Activated T-cell treated with anti-CD3 and anti-CD28 coated beads, Interleukin-2, amount 50 U/mL, for 24 hours (primary cell): ENCODE results near the gene RANBP10.

Experiments used
- DNase-seq: peaks from one replicate; pipeline ENCODE4 v3.0.0-alpha.2; 2020
- H3K27ac Mint-ChIP-seq: 2 replicates; pipeline ENCODE4 v1.8.0; 2020; ENCODE audit warnings: mild to moderate bottlenecking, mixed read lengths
- H3K27me3 Mint-ChIP-seq: 2 replicates; pipeline ENCODE4 v1.8.0; 2020; ENCODE audit warnings: mixed read lengths
- H3K36me3 Mint-ChIP-seq: 2 replicates; pipeline ENCODE4 v1.8.0; 2020; ENCODE audit warnings: low read depth, mixed read lengths
- H3K4me1 Mint-ChIP-seq: 2 replicates; pipeline ENCODE4 v1.8.0; 2020; ENCODE audit warnings: low read depth, mixed read lengths
- H3K4me3 Mint-ChIP-seq: 2 replicates; pipeline ENCODE4 v1.8.0; 2020; ENCODE audit warnings: mild to moderate bottlenecking, moderate library complexity, mixed read lengths
- H3K9me3 Mint-ChIP-seq: 2 replicates; pipeline ENCODE4 v1.8.0; 2020; ENCODE audit warnings: mixed read lengths

Gene RANBP10

DNA sequence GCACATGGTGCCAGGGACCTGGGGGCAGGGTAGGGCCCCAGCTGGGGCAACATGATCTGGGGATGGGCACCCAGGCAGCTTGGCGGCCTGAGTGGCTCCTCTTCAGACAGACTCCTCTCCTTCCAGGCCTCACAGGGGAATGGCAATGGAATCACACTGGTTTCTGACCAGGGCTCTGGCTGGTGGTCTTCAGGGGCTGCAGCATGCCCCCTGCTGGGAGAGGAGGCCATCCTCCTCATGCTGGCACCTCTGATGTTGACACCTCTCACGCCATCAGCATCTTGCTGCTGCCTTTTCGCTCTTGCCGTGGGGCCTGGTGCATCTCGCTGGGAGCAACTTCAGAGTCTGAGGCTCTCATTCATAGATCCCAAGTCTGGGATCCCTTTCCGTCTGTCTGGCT lies 76.0 kb downstream of the RANBP10 start:
- Mint-ChIP-seq H3K4me1 (no peaks in the 10 kb centered on the region), H3K27me3 (no peaks in the 10 kb centered on the region), H3K27ac (no peak overlapping the region), H3K4me3 (no peak overlapping the region), H3K36me3 (peaks cover 70% of the 10 kb centered on the region), H3K9me3 (no peaks in the 10 kb centered on the region)
- DNase-seq = no peak

DNA sequence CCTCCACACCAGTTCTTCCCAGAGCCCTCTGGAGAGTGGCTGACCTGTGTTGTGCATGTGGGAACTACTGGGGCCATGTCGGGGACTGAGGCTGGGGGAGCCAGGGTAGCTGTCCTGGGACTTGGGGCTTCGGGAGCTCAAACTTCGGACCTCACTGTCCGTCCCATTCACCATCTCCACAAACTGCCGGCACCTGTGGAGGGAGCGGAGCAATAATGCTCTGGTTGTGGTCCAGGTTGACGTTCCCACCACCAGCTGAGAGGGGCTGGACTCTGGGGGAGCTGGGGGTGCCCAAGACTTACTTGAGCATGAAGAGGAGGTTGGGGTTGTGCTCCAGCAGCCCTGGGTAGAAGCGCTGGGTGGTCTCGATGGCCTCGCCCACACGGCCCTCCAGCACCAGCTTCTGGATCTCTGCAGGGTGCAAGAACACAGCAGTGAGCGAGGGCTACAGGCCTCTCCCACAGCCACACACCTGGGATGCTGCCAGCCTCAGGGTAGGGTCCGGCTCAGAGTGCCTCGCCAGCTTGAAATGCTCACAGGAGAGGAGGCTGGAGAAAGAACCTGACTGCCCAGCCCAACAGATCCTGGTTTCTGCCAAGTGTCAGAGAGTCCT lies 76.6 kb downstream of the RANBP10 start:
- no peaks in the 10 kb centered on the region for H3K27me3 Mint-ChIP-seq
- H3K9me3 Mint-ChIP-seq = no peaks in the 10 kb centered on the region
- H3K36me3 Mint-ChIP-seq = peaks cover 71% of the 10 kb centered on the region
- peak overlapping the region; percentile 6 for H3K27ac Mint-ChIP-seq
- no peak for DNase-seq
- no peak overlapping the region for H3K4me3 Mint-ChIP-seq
- no peaks in the 10 kb centered on the region for H3K4me1 Mint-ChIP-seq

DNA sequence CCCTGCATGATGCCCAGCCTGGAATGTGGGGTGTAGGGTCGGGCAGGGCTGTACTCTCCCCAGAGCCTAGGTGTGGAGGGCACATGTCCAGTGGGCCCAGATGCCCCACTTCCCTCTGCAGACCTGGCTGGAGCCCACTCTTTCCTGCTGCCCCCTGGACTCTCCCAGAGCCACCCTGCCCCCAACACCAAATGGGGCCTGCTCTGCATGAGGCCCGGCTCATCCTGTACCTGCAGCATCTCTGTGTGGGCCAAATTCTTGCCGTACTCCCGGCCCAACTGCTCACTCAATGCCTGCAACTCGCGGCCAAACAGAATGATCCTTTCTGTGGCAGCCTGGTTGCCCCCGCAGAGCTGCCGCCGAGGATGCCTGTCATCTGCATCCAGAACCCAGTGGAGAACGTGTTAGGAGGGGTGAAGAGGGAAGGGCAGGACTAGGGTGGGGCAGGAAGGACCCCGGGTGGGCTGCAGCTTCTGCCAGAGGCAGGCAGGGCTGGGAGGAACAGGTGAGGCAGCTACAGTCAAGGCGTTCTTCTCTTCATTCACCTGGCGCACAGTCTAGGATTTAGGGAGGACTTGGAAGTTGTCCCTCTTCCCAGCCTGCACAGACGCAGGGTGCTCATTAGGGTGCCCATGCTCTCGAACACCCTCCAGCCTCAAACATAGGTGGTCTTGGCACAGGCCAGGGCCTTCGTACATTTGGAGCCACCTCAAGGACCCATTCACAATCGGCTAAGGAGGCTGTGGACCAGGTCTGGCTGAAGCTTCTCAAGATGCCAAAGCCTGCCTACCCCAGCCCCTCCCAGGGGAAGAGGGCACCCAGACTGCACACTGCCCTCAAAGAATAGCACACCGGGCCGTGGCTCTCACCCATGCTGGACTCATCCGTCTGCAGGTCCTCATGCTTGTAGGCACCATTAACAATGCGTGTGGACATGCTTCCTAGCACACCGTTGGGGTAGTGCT lies 78.6 kb downstream of the RANBP10 start:
- Mint-ChIP-seq H3K4me1 (no peaks in the 10 kb centered on the region), H3K9me3 (no peaks in the 10 kb centered on the region), H3K36me3 (peaks cover 78% of the 10 kb centered on the region), H3K27me3 (no peaks in the 10 kb centered on the region), H3K4me3 (no peak overlapping the region), H3K27ac (no peak overlapping the region)
- no peak for DNase-seq

DNA sequence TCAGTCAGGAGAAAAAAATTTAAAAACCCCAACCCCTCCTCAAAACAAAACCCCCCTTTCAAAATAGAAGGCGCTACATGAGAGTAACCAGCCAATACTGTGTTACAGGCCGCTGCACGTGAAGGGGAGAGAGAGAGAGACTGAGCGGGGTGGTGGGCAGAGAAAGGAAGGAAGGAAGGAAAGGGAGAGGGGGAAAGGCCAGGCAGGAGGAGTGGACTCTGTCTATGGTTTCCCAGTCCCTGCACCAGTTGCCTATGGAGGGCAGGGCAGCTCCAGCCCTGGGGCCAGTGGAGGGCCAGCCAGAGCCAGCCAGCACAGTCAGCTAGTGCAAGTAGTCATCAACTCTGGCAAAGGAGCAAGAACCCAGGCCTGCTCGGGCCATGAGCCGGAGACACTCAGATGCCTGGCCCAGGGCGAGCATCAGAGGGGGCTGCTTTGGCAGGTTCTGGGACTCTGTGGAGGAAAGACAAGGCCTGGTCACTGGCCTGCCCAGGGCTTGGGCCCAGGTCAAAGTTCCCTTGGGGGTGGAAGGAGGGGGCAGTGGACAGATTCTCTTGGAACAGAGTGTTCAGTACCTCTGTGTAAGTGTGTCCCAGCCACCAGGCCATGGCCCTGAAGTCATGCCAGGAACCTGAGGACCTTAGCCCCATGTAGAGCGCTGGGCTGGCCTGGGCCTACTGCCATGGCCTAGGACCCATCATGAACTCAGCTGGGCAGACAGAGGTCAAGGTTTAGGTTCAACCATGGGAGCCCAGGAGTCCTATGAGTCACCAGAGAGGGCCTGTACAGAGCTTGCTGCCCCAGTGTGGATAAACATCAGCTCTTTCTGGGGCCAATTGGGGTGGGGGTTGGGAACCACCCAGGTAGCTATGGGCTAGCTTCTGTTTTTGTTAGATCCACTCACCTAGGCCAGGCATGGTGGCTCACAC lies 80.0 kb downstream of the RANBP10 start:
- peaks cover 73% of the 10 kb centered on the region for H3K36me3 Mint-ChIP-seq
- peak overlapping the region; percentile 29 for H3K27ac Mint-ChIP-seq
- H3K9me3 Mint-ChIP-seq = no peaks in the 10 kb centered on the region
- no peaks in the 10 kb centered on the region for H3K27me3 Mint-ChIP-seq
- no peaks in the 10 kb centered on the region for H3K4me1 Mint-ChIP-seq
- no peak for DNase-seq
- no peak overlapping the region for H3K4me3 Mint-ChIP-seq

DNA sequence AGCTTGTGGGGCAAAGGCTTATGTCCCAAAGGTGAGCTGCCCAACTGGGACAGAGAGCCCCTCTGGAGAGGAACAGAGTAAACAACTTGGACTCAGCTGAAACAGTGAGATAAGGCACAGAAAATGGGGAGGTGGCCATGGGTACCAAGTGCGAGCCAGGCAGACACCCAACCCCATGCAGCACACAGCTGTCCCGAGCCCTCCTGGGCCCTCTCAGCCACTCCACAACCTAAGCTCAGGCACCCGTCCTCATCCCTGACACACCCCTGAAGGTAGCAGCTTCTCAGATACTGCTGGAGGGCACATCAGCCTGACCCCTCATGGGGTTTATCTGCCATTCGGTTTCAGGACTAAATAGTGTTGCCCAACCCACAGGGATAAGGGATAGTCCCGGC lies 82.5 kb downstream of the RANBP10 start:
- no peaks in the 10 kb centered on the region for H3K9me3 Mint-ChIP-seq
- H3K27ac Mint-ChIP-seq = peak overlapping the region; percentile 55
- H3K36me3 Mint-ChIP-seq = peaks cover 51% of the 10 kb centered on the region
- no peak for DNase-seq
- H3K4me3 Mint-ChIP-seq = no peak overlapping the region
- peaks cover 15% of the 10 kb centered on the region for H3K4me1 Mint-ChIP-seq
- H3K27me3 Mint-ChIP-seq = no peaks in the 10 kb centered on the region

DNA sequence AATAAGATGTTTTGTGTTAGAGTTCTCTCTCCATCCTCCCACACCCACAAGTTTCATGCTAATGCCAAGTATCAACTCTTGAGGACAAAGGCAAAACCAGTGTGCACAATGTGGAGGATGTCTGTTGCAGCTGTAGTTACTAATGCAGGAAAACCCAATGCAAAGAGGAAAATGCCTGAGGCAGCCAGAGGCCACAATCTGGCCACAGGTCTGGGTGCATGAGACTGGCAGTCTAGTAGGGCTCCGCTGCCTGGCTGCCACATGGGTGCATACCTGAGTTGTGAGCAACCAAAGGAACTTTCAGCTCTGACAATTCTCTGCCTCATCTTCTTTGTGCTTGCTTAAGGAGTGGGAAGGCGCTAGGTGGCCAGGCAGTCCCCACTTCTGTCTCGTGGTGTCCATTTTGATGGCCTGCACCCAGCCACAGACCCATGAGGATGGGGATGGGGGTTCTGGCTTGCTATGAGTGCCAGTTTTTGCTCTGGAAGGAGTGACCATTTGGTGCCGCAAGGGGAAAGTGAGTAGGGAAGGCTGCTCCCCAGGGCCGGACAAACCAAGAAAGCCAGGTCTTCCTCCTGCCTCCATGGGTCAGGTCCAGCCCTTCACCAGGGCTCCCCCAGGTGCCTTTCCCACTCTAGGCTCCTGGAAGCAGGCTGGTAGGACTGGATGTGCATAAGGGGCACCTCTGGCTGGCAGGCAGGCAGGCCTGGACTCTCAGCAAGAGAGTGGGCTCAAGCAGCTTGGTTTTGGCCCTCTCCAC lies 83.0 kb downstream of the RANBP10 start:
- Mint-ChIP-seq H3K4me1 (peaks cover 19% of the 10 kb centered on the region), H3K27ac (no peak overlapping the region), H3K27me3 (no peaks in the 10 kb centered on the region), H3K36me3 (peaks cover 50% of the 10 kb centered on the region), H3K4me3 (no peak overlapping the region), H3K9me3 (no peaks in the 10 kb centered on the region)
- no peak for DNase-seq

DNA sequence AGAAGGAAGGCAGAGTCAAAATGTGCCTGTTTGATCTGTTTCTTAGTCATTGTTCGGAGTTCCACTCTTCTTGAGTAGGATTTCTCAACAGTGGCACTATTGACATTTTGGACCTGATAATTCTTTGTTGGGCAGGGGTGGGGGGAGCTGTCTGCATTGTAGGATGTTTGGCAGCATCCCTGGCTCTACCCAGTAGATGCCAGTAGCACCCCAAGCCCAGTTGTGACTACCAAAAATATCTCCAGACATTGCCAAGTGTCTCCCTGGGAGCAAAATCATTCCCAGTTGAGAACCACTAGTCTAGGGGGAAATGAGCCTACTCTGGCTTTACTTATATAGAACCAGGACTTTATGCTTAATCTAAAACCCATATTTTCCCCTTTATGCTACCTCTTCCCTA lies 86.1 kb downstream of the RANBP10 start:
- H3K27ac Mint-ChIP-seq = peak overlapping the region; percentile 97
- peak overlapping the region; percentile 97 for H3K4me3 Mint-ChIP-seq
- no peaks in the 10 kb centered on the region for H3K27me3 Mint-ChIP-seq

DNA sequence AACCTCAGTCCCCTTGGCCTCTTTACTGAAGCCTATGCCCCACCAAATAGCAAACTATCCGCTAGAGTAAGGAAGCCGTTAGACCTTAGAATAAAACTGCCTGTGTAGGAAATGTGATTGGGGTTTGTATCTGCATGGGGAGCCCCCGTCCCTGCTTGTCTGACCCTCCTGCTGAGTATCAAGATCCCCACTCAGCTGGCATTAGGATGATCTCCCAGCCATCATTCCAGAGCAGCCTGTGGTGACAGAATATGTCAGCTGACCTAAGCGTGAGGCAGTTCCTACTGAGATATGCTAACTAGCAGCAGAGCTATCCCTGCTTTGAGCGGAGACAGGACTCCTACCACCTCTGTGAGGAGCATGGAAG lies 86.6 kb downstream of the RANBP10 start:
- peak; percentile 58 for DNase-seq
- peaks cover 40% of the 10 kb centered on the region for H3K36me3 Mint-ChIP-seq
- peaks cover 40% of the 10 kb centered on the region for H3K4me1 Mint-ChIP-seq
- peak overlapping the region; percentile 97 for H3K4me3 Mint-ChIP-seq
- peak overlapping the region; percentile 97 for H3K27ac Mint-ChIP-seq
- no peaks in the 10 kb centered on the region for H3K9me3 Mint-ChIP-seq
- no peaks in the 10 kb centered on the region for H3K27me3 Mint-ChIP-seq

More for the DNA sequence above, 86.1 kb downstream of the RANBP10 start:
- H3K4me1 Mint-ChIP-seq = peaks cover 40% of the 10 kb centered on the region
- no peak for DNase-seq
- no peaks in the 10 kb centered on the region for H3K9me3 Mint-ChIP-seq
- peaks cover 42% of the 10 kb centered on the region for H3K36me3 Mint-ChIP-seq

DNA sequence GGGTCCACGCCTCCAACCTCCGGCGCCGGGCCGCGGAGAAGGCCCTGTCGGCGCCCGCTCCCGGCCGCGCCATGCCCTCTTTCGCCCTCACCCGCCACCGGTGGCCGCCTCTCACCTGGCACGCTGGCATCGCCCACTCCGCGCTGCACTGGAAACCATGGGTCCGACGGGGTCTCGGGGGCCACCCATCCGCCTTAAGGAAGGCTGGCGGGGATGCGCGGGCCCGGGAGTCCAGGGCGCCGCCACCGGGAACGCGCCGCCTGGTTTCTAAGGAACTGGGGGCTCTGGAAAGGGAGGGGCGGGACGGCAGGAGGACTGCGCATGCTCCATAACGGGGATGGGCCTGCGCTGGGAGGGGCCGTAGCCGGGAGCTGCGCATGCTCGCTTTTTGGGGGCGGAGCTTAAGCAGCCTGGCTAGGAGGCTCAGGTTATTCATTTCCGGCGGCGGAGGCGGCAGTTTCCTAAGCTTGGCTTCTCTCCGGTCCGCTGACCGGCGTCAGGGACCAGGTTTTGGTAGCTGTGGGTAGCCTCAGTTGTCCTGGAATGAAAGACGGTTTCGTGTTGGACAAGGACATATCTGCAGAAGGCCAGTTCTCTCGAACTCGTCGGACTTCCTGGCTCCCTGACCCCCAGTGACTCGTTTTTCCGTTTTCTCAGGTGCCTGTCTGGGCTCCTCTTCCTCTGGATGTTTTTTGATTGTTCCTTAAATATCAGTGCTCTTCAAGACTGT lies 87.1 kb downstream of the RANBP10 start, which contains the start of gene GFOD2:
TSS of gene GFOD2 (minus strand) at position 269 of the 730 bp plus-strand sequence. CDS start 33,601 bp downstream, outside the sequence.
- peak within 1 kb of the TSS; percentile 97 for H3K27ac Mint-ChIP-seq
- peak within 1 kb of the TSS; percentile 97 for H3K4me3 Mint-ChIP-seq
- no peaks in the 10 kb centered on the region for H3K9me3 Mint-ChIP-seq
- no peaks in the 10 kb centered on the region for H3K27me3 Mint-ChIP-seq
- peaks cover 35% of the 10 kb centered on the region for H3K36me3 Mint-ChIP-seq
- peak; percentile 99 for DNase-seq
- H3K4me1 Mint-ChIP-seq = peaks cover 40% of the 10 kb centered on the region

DNA sequence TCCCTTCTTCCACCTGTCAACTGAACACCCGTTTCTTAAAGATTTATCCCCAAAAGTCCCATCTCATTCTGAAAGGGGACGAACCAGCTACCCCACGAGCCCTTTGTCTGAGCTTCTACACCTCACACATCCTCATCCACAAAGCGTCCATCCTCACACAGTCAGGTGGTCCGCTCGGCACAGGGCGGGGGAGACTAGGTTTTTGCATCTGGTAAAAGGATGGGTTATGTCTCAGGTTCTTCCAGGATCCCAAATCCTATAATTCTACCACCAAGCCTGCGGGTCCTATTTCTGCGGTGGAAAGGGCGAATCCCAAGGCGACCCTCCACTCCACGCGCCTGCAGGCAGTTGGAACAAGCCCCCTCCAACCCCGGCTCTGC lies 87.7 kb downstream of the RANBP10 start:
- Mint-ChIP-seq H3K4me1 (peaks cover 44% of the 10 kb centered on the region), H3K4me3 (peak overlapping the region; percentile 97), H3K9me3 (no peaks in the 10 kb centered on the region), H3K27ac (peak overlapping the region; percentile 97), H3K27me3 (no peaks in the 10 kb centered on the region), H3K36me3 (peaks cover 36% of the 10 kb centered on the region)
- no peak for DNase-seq

DNA sequence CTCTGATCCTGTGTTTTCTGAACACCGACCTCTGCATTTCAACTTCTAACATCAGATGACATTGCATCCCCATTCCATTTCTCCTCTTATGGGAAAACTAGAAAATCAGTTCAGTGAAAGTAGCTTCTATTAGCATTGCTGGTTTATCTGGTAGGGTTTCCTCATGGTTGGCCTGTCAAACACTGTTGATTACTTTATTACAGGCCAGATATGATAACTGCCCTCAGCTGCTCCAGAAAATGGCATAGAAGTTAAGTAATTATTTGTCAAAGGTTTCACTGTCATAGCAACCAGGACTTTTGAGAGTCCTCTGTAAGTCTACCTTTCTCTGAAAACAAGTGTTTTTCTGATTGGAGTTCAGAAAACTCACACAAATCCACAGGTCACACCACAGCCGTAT lies 90.3 kb downstream of the RANBP10 start:
- H3K36me3 Mint-ChIP-seq = peaks cover 38% of the 10 kb centered on the region
- peaks cover 51% of the 10 kb centered on the region for H3K4me1 Mint-ChIP-seq
- DNase-seq = no peak
- no peaks in the 10 kb centered on the region for H3K27me3 Mint-ChIP-seq
- no peaks in the 10 kb centered on the region for H3K9me3 Mint-ChIP-seq
- no peak overlapping the region for H3K4me3 Mint-ChIP-seq
- no peak overlapping the region for H3K27ac Mint-ChIP-seq

DNA sequence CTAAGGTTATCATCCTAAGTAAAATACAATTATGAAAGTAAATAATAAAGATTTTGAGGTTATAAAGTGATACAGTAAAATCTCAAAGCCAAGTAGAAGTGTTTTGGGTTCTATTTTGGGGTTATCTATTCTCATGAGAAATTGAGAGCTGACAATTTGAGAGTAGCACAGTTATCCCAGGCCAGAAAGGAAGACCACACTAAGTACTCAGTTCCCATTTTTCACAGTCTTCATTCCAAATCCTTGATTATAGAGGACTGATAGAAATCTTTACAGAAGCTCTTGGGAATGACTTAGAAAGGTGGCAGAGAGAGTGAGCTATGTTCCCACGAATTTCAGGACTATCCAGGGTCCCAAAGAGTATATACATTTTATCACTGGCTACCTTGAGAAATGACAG lies 91.8 kb downstream of the RANBP10 start:
- H3K9me3 Mint-ChIP-seq = no peaks in the 10 kb centered on the region
- H3K4me1 Mint-ChIP-seq = peaks cover 37% of the 10 kb centered on the region
- no peak overlapping the region for H3K4me3 Mint-ChIP-seq
- peaks cover 40% of the 10 kb centered on the region for H3K36me3 Mint-ChIP-seq
- no peaks in the 10 kb centered on the region for H3K27me3 Mint-ChIP-seq
- DNase-seq = no peak
- no peak overlapping the region for H3K27ac Mint-ChIP-seq

DNA sequence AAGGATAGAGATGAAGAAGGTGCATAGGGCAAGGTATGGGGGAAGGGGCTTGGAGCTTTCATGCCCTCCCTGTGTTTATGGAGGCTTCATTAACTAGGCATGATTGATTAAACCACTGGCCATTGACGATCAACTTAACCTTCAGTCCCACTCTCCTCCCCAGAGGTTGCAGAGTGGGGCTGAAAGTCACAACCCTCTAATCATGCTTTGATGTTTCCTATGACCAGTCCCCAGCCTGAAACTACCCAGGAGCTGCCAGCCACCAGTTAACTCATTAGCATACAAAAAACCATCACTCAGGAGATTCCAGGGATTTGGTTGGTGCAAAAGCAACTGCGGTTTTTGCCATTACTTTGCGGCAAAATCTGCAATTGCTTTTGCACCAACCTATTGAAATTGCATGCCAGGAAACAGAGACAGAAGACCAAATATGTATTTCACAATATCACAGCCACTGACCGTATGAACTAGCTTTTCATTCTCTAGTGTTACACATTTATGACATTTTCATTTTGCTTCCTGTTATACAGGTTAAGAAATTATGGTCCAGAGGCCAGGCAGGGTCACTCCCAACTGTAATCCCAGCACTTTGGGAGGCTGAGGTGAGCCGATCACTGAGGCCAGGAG lies 92.6 kb downstream of the RANBP10 start:
- DNase-seq = no peak
- peaks cover 37% of the 10 kb centered on the region for H3K36me3 Mint-ChIP-seq
- peaks cover 37% of the 10 kb centered on the region for H3K4me1 Mint-ChIP-seq
- no peaks in the 10 kb centered on the region for H3K9me3 Mint-ChIP-seq
- H3K4me3 Mint-ChIP-seq = no peak overlapping the region
- H3K27ac Mint-ChIP-seq = no peak overlapping the region
- no peaks in the 10 kb centered on the region for H3K27me3 Mint-ChIP-seq
